IMR-90 (cell line): ENCODE data around the gene UBAC1. TPM values are rescaled to one million over a fixed set of nuclear protein-coding genes. Genes with fewer than 3 reads are reported as not detected.

Experiments used
- ATAC-seq: fragments of 200-7000 bp; cut with Tn5 transposase; 2 replicates; pipeline ENCODE4 v1.9.1; 2020; ENCODE audit warnings: low read depth, mild to moderate bottlenecking, moderate library complexity
- BruUV-seq: library from RNA; stranded (reverse); fragments of 400-500 nt; replicated peaks from 2 replicates; lab custom pipeline; 2021; lab: Mats Ljungman, UMichigan
- CTCF ChIA-PET: fragments of 300-600 bp; formaldehyde crosslinking; extraction: SDS; loops from one replicate; lab custom pipeline; 2021; ENCODE audit warnings: antibody characterized with exemption; lab: Yijun Ruan, JAX
- POLR2A ChIA-PET: fragments of 300-600 bp; sonication (Branson Sonifier 250); formaldehyde crosslinking; loops from one replicate; lab custom pipeline; 2022; ENCODE audit warnings: antibody characterized with exemption; ENCODE audit not compliant: unreplicated experiment; lab: Charles Lee
- DNase-seq: peaks from one replicate; pipeline ENCODE4 v3.0.0; 2013
- H2AFZ ChIP-seq: replicated peaks from 2 replicates; pipeline ENCODE3; 2013; ENCODE audit warnings: low read length, mild to moderate bottlenecking; ENCODE audit not compliant: poor library complexity
- H2AK5ac ChIP-seq: 2 replicates; pipeline ENCODE4 v1.6.1; 2013; ENCODE audit warnings: low read depth, low read length, inconsistent platforms
- H2AK9ac ChIP-seq: replicated peaks from 2 replicates; pipeline ENCODE3; 2013; ENCODE audit warnings: mild to moderate bottlenecking, low read depth, low read length, moderate library complexity; ENCODE audit not compliant: poor library complexity
- H2BK120ac ChIP-seq: 2 replicates; pipeline ENCODE4 v1.6.1; 2013; ENCODE audit warnings: low read depth, low read length, inconsistent platforms
- H2BK15ac ChIP-seq: 3 replicates; pipeline ENCODE4 v1.6.1; 2013; ENCODE audit warnings: low read depth, low read length, inconsistent platforms
- H2BK20ac ChIP-seq: 2 replicates; pipeline ENCODE4 v1.6.1; 2013; ENCODE audit warnings: low read depth, mild to moderate bottlenecking, inconsistent platforms, low read length, moderate library complexity
- H2BK5ac ChIP-seq: 2 replicates; pipeline ENCODE4 v1.6.1; 2013; ENCODE audit warnings: mild to moderate bottlenecking, low read depth, low read length, inconsistent platforms; ENCODE audit not compliant: poor library complexity, severe bottlenecking
- H3K14ac ChIP-seq: replicated peaks from 2 replicates; pipeline ENCODE4 v1.6.1; 2013; ENCODE audit warnings: low read depth, low read length, inconsistent platforms
- H3K18ac ChIP-seq: 2 replicates; pipeline ENCODE4 v1.6.1; 2013; ENCODE audit warnings: low read depth, low read length, control low read depth
- H3K23ac ChIP-seq: 2 replicates; pipeline ENCODE4 v1.6.1; 2013; ENCODE audit warnings: low read depth, low read length, inconsistent platforms
- H3K27ac ChIP-seq: 2 replicates; pipeline ENCODE4 v1.5.1; 2013; ENCODE audit warnings: mild to moderate bottlenecking, control low read depth, low read length; ENCODE audit not compliant: insufficient read depth
- H3K27me3 ChIP-seq: 2 replicates; pipeline ENCODE4 v1.6.1; 2013; ENCODE audit warnings: low read length; ENCODE audit not compliant: control insufficient read depth, insufficient read depth
- H3K36me3 ChIP-seq: 2 replicates; pipeline ENCODE4 v1.6.1; 2013; ENCODE audit warnings: low read length, mixed read lengths; ENCODE audit not compliant: control insufficient read depth, insufficient read depth
- H3K4ac ChIP-seq: 2 replicates; pipeline ENCODE4 v1.6.1; 2013; ENCODE audit warnings: low read depth, low read length, inconsistent platforms
- H3K4me1 ChIP-seq: 2 replicates; pipeline ENCODE4 v1.6.1; 2013; ENCODE audit warnings: low read length, mixed read lengths; ENCODE audit not compliant: control insufficient read depth, insufficient read depth
- H3K4me2 ChIP-seq: 2 replicates; pipeline ENCODE4 v1.6.1; 2013; ENCODE audit warnings: low read depth, mild to moderate bottlenecking, control low read depth, low read length, moderate library complexity
- H3K4me3 ChIP-seq: 2 replicates; pipeline ENCODE4 v1.5.1; 2013; ENCODE audit warnings: low read depth, mild to moderate bottlenecking, control low read depth, low read length, moderate library complexity; ENCODE audit not compliant: insufficient read depth
- H3K56ac ChIP-seq: 2 replicates; pipeline ENCODE4 v1.6.1; 2013; ENCODE audit warnings: low read length, inconsistent platforms; ENCODE audit not compliant: insufficient read depth; ENCODE audit errors: extremely low read depth
- H3K79me1 ChIP-seq, 2 experiments: 2 replicates each; pipeline ENCODE4 v1.6.1; 2013; ENCODE audit warnings: low read length in 2 of 2, inconsistent platforms in 1 of 2, low read depth in 1 of 2
- H3K9ac ChIP-seq: 2 replicates; pipeline ENCODE4 v1.6.1; 2013; ENCODE audit warnings: low read depth, low read length, control low read depth
- H3K9me1 ChIP-seq: 2 replicates; pipeline ENCODE4 v1.6.1; 2013; ENCODE audit warnings: low read length, inconsistent platforms; ENCODE audit not compliant: insufficient read depth
- H3K9me3 ChIP-seq: 2 replicates; pipeline ENCODE4 v1.6.1; 2013; ENCODE audit warnings: low read length; ENCODE audit not compliant: control insufficient read depth, insufficient read depth
- H4K20me1 ChIP-seq: 2 replicates; pipeline ENCODE4 v1.6.1; 2013; ENCODE audit warnings: low read length, inconsistent platforms; ENCODE audit not compliant: insufficient read depth
- H4K5ac ChIP-seq: 2 replicates; pipeline ENCODE4 v1.6.1; 2013; ENCODE audit warnings: mild to moderate bottlenecking, low read depth, low read length, control low read depth
- H4K8ac ChIP-seq, 2 experiments: 2 replicates each; pipeline ENCODE4 v1.6.1; 2013; ENCODE audit warnings: low read depth in 2 of 2, low read length in 2 of 2, control low read depth in 1 of 2, inconsistent platforms in 1 of 2
- H4K91ac ChIP-seq: 2 replicates; pipeline ENCODE4 v1.6.1; 2013; ENCODE audit warnings: low read depth, low read length, inconsistent platforms; ENCODE audit not compliant: insufficient read depth
- BHLHE40 ChIP-seq: fragments of 150-350 bp; IDR thresholded peaks from 2 replicates; pipeline ENCODE4 v1.6.1; 2016; ENCODE audit warnings: mild to moderate bottlenecking, low read depth, low read length
- CEBPB ChIP-seq: IDR thresholded peaks from 2 replicates; pipeline ENCODE4 v1.6.1; 2012; ENCODE audit warnings: low read depth, low read length, improper control_type of control experiment
- CHD1 ChIP-seq: IDR thresholded peaks from 2 replicates; pipeline ENCODE4 v1.6.1; 2012; ENCODE audit warnings: low read depth, low read length, improper control_type of control experiment
- ELK1 ChIP-seq: fragments of 150-350 bp; IDR thresholded peaks from 2 replicates; pipeline ENCODE4 v1.6.1; 2016; ENCODE audit warnings: low read depth, mild to moderate bottlenecking, low read length, moderate library complexity, borderline replicate concordance
- FOS ChIP-seq: fragments of 150-350 bp; IDR thresholded peaks from 2 replicates; pipeline ENCODE4 v1.6.1; 2016; ENCODE audit warnings: low read depth, low read length
- MAZ ChIP-seq: IDR thresholded peaks from 2 replicates; pipeline ENCODE4 v1.6.1; 2012; ENCODE audit warnings: low read depth, mild to moderate bottlenecking, low read length, improper control_type of control experiment, moderate library complexity, borderline replicate concordance
- MXI1 ChIP-seq: IDR thresholded peaks from 2 replicates; pipeline ENCODE4 v1.6.1; 2012; ENCODE audit warnings: low read depth, mild to moderate bottlenecking, low read length, moderate library complexity, borderline replicate concordance
- NFE2L2 ChIP-seq: fragments of 150-350 bp; IDR thresholded peaks from 2 replicates; pipeline ENCODE4 v1.6.1; 2016; ENCODE audit warnings: low read depth, mild to moderate bottlenecking, low read length
- POLR2A ChIP-seq: IDR thresholded peaks from 2 replicates; pipeline ENCODE4 v1.6.1; 2012; ENCODE audit warnings: mild to moderate bottlenecking, low read depth, low read length
- RAD21 ChIP-seq: IDR thresholded peaks from 2 replicates; pipeline ENCODE4 v1.6.1; 2012; ENCODE audit warnings: low read length, improper control_type of control experiment
- RCOR1 ChIP-seq: IDR thresholded peaks from 2 replicates; pipeline ENCODE4 v1.6.1; 2012; ENCODE audit warnings: mild to moderate bottlenecking, low read length, improper control_type of control experiment; ENCODE audit not compliant: insufficient replicate concordance
- RFX5 ChIP-seq: IDR thresholded peaks from 2 replicates; pipeline ENCODE4 v1.8.0; 2012; ENCODE audit warnings: low read depth, mild to moderate bottlenecking, low read length, moderate library complexity
- SMC3 ChIP-seq: fragments of 150-350 bp; IDR thresholded peaks from 2 replicates; pipeline ENCODE4 v1.6.1; 2016; ENCODE audit warnings: low read depth, mild to moderate bottlenecking, antibody characterized with exemption, low read length, moderate library complexity
- WGBS, 2 experiments: methylation state at CpG; one replicate each; pipeline versions ENCODE4 v1.1.5 to v1.1.7; 2013; ENCODE audit warnings: missing lambda C conversion rate in 2 of 2; ENCODE audit not compliant: insufficient read length in 1 of 2; ENCODE audit errors: extremely low coverage in 2 of 2; 5-methylcytosine and 5-hydroxymethylcytosine counted together
- dilution Hi-C: fragments of 300-500 bp; cut with HindIII; formaldehyde crosslinking; loops from one replicate; pipeline ENCODE4 v1.14.3; 2018; ENCODE audit warnings: low sequenced_read_pairs; ENCODE audit not compliant: unreplicated experiment
- in situ Hi-C: fragments of 300-500 bp; cut with MboI; formaldehyde crosslinking; loops from 3 replicates; pipeline ENCODE4 v1.14.3; 2019; ENCODE audit warnings: low sequenced_read_pairs, inconsistent platforms, mixed read lengths
- intact Hi-C: fragments of 100-400 bp; cut with micrococcal nuclease; formaldehyde crosslinking; loops from 2 replicates; pipeline ENCODE4 v1.10.0; 2022
- polyA plus RNA-seq, 3 experiments: library from polyadenylated mRNA; depleted of rRNA; stranded (reverse); fragments of >200 nt; gene quantifications; 2 replicates each; pipeline ENCODE4 v1.2.3, GENCODE V29; 2012; ENCODE audit warnings: low replicate concordance in 1 of 3
- total RNA-seq: library from RNA; depleted of rRNA; stranded (reverse); fragments of >200 nt; gene quantifications from 2 replicates; pipeline ENCODE4 v1.2.3, GENCODE V29; 2012

The UBAC1 gene
- total and polyA plus RNA-seq, 2 of the 4 experiments (the other 2 are of a cell fraction) = 25.3 to 33.9 TPM

GRCh38 chr9:135982499-135983207 lies 21.5 kb upstream of the UBAC1 start:
- Histone ChIP-seq H3K4me3 (no peak overlapping the region), H3K23ac (no peak overlapping the region), H3K56ac (no peak overlapping the region), H3K4me1 (no peaks in the 10 kb centered on the region; the same call in 1 of the 2 replicates), H3K4me2 (no peak overlapping the region), H3K27me3 (peaks cover 22% of the 10 kb centered on the region), H4K91ac (no peak overlapping the region), H2AK5ac (no peak overlapping the region), H2BK5ac (no peak overlapping the region), H3K9ac (no peak overlapping the region), H3K4ac (no peak overlapping the region), H3K79me1 (no peaks in the 10 kb centered on the region), H2BK120ac (no peak overlapping the region), H3K9me1 (no peaks in the 10 kb centered on the region), H2AK9ac (no peak overlapping the region), H4K5ac (no peak overlapping the region), H3K14ac (no peak overlapping the region), H3K27ac (no peak overlapping the region), H3K9me3 (no peaks in the 10 kb centered on the region), H2BK15ac (no peak overlapping the region), H4K8ac (no peak overlapping the region), H3K18ac (no peak overlapping the region), H2BK20ac (no peak overlapping the region), H3K36me3 (no peaks in the 10 kb centered on the region), H4K20me1 (no peaks in the 10 kb centered on the region), H2AFZ (no peak overlapping the region)
- intact Hi-C loops = no loop called here
- in situ Hi-C loops = no loop called here
- TF ChIP-seq FOS (no peak), RFX5 (no peak), RAD21 (no peak), NFE2L2 (no peak), RCOR1 (no peak), ELK1 (no peak), POLR2A (no peak), BHLHE40 (no peak), CHD1 (no peak), CEBPB (no peak), MXI1 (no peak), MAZ (no peak), SMC3 (no peak)
- ATAC-seq (no peak), DNase-seq (no peak)
- no TSS peak for BruUV-seq
- dilution Hi-C loops = no loop called here
- 73% methylated on average over 10 of the region's 24 CpGs; no CpG with 5 or more reads in 1 of the 2 experiments for WGBS, 2 experiments
- CTCF ChIA-PET = interaction anchor here (0.6 to 0.9 kb wide), 2 partner anchors 127 to 138 kb away, joined by 3 read pairs; no protein-coding TSS in a partner anchor
- POLR2A ChIA-PET = no interaction called here
